ENCODE measurements around the gene ARL8A.

DNA sequence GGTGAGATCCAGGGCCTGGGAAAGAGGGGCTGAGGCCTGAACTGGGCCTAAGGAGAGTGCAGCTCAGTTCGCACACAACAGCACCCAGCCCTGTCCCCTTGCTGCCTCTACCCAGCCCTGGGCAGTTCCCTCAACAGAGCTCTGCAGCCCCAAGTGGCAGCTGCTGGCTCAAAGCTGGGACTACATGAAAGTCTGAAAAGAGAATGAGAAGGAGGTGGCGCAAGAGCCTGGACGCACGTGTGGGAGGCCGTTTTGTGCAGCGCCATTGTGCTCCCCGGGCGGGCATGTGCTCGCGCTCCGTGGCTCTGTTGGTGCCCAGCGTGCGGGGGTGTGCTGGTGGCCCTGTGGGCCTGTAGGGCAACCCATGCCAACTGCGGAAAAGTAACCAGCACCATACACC, 11.5 kb downstream of the ARL8A start:
- TF ChIP-seq GATA2 (IDR thresholded peaks at IDR 0.05; ENCODE audit: low read depth, low read length) (no peak), GATA3 (IDR thresholded peaks at IDR 0.05; ENCODE audit: low read depth, low read length) (no peak)

Measured in SH-SY5Y (cell line).